KOPT-K1 (cell line): ENCODE results near the gene NETO2.

Experiments
- H3K27ac ChIP-seq: fragments of 200-600 bp; sonication (generic); 2 replicates; pipeline ENCODE4 v1.5.1; 2016; ENCODE audit warnings: antibody characterized with exemption, mild to moderate bottlenecking, low read depth, low read length; ENCODE audit not compliant: poor library complexity, severe bottlenecking
- H3K36me3 ChIP-seq: fragments of 200-600 bp; sonication (generic); 2 replicates; pipeline ENCODE4 v1.5.1; 2017; ENCODE audit warnings: antibody characterized with exemption, mild to moderate bottlenecking, low read length, moderate library complexity; ENCODE audit not compliant: insufficient read depth
- H3K9me3 ChIP-seq: fragments of 200-600 bp; sonication (generic); 2 replicates; pipeline ENCODE4 v1.5.1; 2017; ENCODE audit warnings: antibody characterized with exemption, low read length, mild to moderate bottlenecking; ENCODE audit not compliant: insufficient read depth, poor library complexity, severe bottlenecking

NETO2 gene

DNA sequence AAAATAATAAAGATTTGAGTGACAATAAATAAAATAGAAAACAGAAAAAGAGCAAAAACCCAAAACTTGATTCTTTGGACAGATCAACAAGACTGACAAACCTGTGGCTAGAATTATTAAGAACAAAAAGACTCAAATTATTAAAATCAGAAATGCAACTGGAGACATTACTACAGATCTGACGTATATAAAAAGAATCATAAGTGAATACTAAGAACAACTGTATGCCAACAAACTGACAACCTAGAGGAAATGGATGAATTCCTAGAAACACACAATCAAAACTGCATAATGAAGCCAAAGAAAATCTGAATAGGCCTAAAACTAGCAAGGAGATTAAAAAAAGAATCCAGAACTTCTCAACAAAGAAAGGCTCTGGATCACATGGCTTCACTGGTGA lies 47.4 kb downstream of the NETO2 start:
- H3K27ac ChIP-seq: no peak overlapping the region
- H3K9me3 ChIP-seq: peaks cover 6% of the 10 kb centered on the region
- peaks cover 40% of the 10 kb centered on the region for H3K36me3 ChIP-seq

- Histone ChIP-seq H3K36me3 (peaks cover 37% of the 10 kb centered on the region), H3K9me3 (no peaks in the 10 kb centered on the region), H3K27ac (no peak overlapping the region)
These were observed 59.5 kb downstream of the NETO2 start for GRCh38 chr16:47084198-47084597.

GRCh38 chr16:47082099-47082865 lies 61.5 kb downstream of the NETO2 start:
- no peak overlapping the region for H3K27ac ChIP-seq
- peaks cover 31% of the 10 kb centered on the region for H3K36me3 ChIP-seq
- no peaks in the 10 kb centered on the region for H3K9me3 ChIP-seq

DNA sequence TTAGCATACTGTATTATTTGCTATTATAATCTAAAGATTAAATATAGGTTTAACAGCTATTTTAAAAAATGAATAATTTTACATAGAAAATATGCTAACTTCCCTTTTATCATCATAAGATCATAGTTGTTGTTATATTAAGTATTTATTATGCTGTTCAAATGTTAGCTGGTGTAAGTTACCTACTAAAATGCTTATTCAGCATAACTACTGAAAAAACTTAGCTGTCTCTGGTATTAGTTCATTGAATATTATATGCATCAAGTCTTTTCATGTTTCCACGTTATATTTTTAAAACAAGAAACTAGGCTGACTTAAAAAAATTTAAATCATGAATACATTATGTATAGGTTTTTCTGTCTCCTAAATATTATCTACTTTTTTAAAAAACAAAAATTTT lies 62.6 kb downstream of the NETO2 start:
- Histone ChIP-seq H3K27ac (no peak overlapping the region), H3K9me3 (no peaks in the 10 kb centered on the region), H3K36me3 (peaks cover 24% of the 10 kb centered on the region)

GRCh38 chr16:47079860-47080259 lies 63.9 kb downstream of the NETO2 start:
- Histone ChIP-seq H3K36me3 (peaks cover 22% of the 10 kb centered on the region), H3K27ac (no peak overlapping the region), H3K9me3 (no peaks in the 10 kb centered on the region)

DNA sequence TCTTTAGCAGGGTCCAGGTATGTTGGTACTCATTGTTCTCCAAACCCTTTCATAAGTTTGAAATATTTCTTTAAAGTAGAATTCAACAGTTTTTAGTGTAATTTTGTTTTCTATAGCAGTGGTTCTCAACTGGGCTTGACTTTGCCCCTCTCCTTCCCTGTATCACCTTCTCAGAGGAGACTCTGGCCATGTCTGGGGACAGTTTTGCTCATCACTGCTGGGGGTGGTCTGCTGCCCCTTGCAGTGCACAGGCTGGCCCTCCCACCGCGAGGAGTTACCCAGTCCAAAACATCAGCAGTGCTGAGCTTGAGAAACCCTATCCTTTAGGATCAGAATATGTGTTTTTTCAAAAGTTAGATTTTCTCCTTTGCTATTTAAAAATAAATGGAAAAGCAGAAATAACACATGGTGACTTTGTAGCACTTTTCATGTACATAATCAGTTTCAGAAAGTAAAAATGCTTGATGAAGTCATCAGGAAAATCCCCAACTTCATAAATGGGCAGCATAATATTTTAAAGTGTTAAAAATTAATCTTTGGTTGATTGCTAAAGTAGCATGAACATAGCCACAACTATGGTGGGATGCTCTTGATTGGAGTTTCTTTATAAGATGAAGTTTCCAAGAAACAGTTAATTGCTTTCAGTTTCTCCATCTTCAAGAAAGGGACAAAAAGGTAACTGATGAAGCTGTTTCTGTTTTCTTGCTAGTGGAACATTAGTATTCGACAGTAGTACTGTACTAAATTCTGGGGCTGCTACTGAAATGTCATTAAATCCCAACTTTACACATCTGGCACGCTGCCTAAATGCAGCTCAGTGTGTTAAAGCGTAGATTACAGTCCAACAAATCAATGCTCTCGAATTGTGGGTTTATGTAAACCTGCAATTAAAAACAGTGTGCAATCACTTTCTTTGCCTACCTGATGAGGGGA lies 70.3 kb downstream of the NETO2 start:
- H3K9me3 ChIP-seq: no peaks in the 10 kb centered on the region
- H3K27ac ChIP-seq: no peak overlapping the region
- no peaks in the 10 kb centered on the region for H3K36me3 ChIP-seq

DNA sequence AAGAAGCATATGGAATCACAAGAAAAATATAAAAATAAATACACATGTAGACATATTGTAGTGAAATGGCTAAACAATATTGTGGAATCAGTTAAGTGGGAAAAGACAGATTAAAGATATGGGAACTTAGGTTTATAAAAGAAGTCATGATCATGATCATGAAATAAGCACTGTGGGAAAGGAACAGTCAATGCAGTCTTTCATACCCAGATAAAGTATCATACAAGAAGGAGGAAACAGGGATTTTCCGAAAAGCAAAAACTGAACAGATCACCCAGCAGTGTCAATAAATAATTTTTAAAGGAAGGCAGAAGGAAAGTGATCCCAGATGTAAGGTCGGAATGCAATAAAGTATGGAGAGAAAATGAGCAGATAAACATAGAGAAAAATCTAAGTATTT lies 71.6 kb downstream of the NETO2 start:
- H3K36me3 ChIP-seq: no peaks in the 10 kb centered on the region
- H3K9me3 ChIP-seq: no peaks in the 10 kb centered on the region
- no peak overlapping the region for H3K27ac ChIP-seq

DNA sequence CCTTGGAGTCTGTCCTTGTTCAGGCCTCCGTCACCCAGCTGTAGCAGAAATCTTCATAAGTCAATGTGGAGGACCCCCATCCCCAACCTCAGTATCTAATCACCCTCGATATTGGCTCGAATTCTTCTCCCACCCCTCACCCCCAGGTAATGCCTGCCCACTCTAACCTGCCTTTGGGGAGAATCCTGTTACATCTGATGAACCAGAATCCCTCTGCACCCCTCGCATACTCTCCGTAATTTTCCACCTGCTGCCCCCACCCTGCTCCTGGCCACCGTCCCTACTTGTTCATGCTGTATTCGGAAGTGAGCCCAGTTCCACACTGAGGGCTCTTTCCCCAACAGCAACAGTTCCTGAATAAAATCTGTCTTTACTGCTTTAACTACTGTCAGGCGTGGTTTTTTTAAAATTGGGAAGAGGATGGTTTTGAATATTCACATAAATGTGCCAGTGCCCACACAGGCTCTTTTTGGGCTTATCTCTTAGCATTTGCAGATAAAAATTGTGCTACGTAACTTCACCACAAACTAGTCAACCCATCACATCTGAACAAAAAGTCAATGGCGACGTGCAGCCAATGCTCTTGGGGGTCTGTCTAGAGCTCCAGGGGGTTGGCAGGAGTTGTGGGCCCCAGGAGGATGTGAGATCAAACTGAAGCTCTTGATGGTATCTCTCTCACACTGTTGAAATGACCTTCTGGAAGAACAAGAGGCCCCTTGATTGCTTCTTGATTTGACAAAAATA lies 73.7 kb downstream of the NETO2 start:
- H3K27ac ChIP-seq: peak overlapping the region; percentile 9
- no peaks in the 10 kb centered on the region for H3K36me3 ChIP-seq
- H3K9me3 ChIP-seq: no peaks in the 10 kb centered on the region

- Histone ChIP-seq H3K27ac (peak overlapping the region; percentile 9), H3K36me3 (no peaks in the 10 kb centered on the region), H3K9me3 (no peaks in the 10 kb centered on the region)
These were observed 74.4 kb downstream of the NETO2 start for GRCh38 chr16:47069313-47069712.

GRCh38 chr16:47067203-47067602 lies 76.5 kb downstream of the NETO2 start:
- Histone ChIP-seq H3K36me3 (no peaks in the 10 kb centered on the region), H3K9me3 (no peaks in the 10 kb centered on the region), H3K27ac (no peak overlapping the region)

DNA sequence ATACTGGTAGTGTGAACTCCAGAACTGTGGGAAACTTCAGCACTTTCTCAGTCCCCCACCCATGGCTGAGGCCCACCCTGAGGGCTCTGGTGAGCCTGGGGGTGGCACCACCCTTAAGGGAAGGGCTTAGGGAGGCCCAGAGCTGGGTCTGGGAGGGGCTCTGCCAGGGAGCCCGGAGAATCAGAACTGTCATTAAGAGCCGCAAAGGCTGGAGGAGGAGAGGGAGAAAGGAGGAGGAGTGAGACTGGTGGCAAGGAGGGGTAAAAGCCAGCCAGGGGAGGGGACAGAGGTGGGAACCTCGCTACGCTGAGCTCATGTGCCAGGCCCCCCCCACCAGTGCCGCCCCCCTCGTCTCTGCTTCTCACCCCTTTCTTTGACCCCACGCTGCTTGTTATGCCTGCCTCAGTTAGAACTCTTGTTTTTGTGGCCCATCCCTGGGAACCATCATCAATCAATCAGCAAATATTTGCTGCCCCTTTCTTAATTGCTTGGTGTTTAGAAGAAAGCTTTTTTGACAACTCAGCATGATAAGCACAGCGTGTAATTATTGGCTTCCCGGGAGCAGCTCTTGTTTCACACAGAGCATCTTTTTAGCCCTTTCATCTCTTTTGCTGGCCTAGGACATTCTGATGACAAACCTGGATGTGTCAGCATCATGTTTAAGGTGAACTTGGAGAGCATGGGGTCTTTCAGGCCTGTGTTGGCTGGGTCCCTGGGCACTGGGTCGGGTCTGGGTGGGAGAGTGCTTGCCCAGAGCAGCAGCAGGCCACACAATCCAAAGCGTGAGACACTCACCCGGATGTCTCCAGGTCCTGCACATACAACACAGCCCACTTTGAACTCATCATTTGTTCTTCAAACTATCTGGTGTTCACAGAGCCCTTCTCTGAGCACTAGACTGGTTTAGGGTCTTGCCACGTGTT lies 77.7 kb downstream of the NETO2 start:
- no peak overlapping the region for H3K27ac ChIP-seq
- no peaks in the 10 kb centered on the region for H3K9me3 ChIP-seq
- no peaks in the 10 kb centered on the region for H3K36me3 ChIP-seq

- no peaks in the 10 kb centered on the region for H3K9me3 ChIP-seq
- no peaks in the 10 kb centered on the region for H3K36me3 ChIP-seq
- no peak overlapping the region for H3K27ac ChIP-seq
These were observed 79.0 kb downstream of the NETO2 start for GRCh38 chr16:47064775-47065174.

DNA sequence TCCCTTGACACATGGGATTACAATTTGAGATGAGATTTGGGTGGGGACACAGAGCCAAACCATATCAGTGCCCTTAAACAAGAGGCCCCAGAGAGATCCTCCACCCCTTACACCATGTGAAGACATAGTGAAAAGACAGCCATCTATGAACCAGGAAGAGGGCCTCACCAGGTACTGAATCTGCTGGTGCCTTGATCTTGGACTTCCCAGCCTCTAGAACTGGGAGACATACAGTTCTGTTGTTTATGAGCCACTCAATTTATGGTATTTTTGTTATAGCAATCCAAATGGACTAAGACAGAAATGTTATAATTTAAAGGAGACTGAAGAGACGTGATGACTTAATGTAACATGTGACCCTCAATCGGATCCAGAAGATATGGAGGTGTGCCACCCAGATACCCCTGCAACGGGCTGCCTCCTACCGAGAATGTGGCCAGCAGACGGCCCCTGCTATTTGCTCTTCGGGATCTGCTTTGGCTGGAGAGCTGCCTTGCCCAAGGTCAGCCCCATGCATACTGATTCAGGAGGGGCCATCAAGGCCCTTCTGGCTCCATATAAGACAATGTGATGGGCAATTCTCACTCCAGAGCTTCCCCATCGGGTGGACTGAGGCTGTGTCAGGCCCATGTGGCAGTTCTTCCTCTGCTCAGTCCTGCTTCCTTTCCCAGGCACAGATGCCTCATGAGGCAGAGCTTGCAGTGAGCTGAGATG lies 80.6 kb downstream of the NETO2 start:
- Histone ChIP-seq H3K36me3 (no peaks in the 10 kb centered on the region), H3K27ac (no peak overlapping the region), H3K9me3 (no peaks in the 10 kb centered on the region)

DNA sequence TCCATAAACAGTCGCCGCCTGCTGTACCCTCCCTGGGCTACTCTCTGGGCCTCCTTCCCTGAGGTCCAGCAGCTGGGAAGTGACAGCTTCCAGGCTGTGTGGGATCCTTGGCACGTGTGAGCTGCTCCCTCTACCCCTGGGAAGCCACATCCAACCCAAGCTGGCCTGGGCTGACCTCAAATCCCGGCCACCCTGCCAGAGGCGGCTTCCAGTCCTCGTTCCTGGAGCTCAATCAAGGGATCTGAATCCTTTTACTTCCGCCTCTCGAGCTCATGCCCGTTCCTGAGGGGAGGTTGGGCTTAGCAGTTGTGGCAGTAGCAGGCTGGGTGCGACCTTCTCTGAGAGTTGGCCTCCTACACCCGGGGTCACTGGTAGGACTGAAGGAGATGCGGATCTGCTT lies 82.5 kb downstream of the NETO2 start:
- no peaks in the 10 kb centered on the region for H3K9me3 ChIP-seq
- no peaks in the 10 kb centered on the region for H3K36me3 ChIP-seq
- H3K27ac ChIP-seq: no peak overlapping the region
